Activated CD8-positive, alpha-beta memory T cell treated with anti-CD3 and anti-CD28 coated beads, Interleukin-2, amount 50 U/mL, for 4 hours (primary cell): ENCODE data around the gene BCCIP.

Experiments
- DNase-seq: peaks from one replicate; pipeline ENCODE4 v3.0.0-alpha.2; 2020

Gene BCCIP

DNA sequence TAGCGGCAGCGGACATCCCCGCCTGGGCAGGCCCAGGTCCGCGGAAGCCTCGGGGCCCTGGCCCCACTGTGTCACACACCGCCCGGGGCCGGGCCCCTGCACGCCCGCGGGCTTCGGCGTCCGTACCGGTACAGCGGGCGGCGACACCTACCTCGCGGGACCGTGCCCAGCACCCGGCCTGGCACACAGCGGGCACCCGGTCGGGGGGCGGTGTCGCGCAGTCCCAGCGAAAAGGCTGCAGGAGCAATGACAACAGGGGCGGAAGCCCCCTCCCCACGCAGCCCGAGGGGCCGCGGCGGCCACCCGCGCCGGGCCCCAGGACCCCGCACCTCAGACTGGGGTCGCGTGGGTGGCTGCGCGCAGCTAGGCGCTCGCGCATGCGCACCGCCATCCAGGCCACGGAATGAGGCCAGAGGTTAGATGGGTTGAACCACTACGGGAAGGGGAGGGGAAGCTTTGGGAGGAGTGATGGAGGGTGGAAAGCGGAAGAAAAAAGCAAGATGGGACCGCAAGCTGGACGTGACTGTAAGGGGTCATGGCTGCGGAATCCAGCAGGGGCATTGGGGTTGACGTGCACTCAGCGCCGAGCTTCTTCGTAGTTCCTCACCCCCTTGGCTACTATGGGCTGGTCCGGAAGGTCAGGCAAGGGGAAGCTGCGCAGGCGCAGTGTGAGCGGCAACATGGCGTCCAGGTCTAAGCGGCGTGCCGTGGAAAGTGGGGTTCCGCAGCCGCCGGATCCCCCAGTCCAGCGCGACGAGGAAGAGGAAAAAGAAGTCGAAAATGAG, at the start of gene BCCIP, which contains the start of gene UROS:
BCCIP (plus strand) TSS at position 669 of the 785 bp plus-strand sequence; CDS start at position 681, 12 bp downstream.
UROS (minus strand) TSS at position 381 of the 785 bp plus-strand sequence. CDS start 6,759 bp downstream, outside the sequence.
- DNase-seq = peak; percentile 87

DNA sequence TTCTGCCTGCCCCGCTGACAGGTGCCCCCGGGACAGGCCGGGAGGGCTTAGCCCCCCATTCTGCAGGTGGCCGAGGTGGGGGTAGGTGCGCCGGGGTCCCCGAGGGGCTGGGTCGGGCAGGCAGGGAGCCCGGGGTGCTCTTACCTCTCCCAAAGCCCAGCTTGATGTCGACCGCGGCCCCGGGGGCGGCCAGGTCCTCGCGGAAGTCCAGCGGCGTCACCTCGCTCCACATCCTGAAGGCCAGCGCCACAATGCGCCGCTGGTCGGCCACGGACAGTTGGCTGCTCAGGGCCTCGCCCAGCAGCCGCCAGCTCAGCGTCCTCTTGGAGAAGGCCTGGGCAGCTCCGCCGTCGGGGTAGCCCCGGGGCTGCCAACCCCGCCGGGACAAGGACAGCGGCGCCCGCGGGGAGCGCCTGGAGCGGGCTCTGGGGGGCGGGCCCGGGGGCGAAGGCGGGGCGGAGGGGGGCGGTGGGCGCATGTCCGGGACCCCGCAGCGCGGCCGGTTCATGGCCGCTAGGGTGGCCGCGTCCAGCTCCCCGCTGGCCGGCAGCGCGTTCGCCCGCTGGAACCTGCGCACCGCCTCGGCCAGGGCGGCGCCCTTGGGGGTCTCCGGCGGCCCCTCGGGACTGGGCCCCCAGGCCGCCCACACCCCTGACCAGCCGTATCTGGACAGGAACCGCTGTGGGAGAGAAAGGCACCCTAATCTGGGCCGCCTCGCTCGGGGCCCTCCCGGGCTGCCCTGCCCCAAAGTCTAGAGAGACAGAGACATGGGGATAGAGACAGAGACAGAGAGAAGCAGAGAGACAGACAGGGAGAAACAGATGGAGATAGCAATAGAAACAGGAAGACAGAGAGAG, 49.4 kb upstream of the BCCIP start:
- DNase-seq = no peak

DNA sequence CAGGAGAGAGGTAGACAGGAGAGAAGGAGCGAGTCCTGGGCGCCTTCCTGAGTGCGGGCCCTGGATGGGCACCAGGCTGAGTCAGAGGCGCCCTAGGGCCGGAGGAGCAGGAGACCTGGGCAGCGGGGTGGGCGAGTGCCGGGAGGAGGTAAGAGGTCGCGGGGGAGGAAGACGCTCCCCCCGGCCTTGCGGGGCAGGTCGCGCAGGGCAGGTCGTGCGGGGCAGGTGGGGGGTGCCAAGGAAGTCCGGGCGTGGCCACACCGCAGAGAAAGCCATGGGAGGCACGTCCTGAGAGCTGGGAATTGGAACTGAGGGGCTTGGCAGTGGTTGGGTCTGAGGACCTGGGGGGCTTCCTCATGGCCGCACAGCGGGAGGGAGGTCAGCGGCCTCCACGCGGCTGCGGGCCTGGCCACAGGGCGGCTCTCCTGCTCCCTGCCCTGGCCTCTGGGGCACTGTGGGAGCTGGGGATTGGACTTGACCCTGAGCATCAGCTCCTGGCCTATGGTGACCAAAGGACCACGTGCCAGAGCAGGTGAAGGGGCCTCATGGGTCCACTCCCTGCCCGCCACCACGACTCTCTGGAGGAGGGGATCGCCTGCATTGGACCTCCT, 48.7 kb upstream of the BCCIP start:
- DNase-seq = no peak

DNA sequence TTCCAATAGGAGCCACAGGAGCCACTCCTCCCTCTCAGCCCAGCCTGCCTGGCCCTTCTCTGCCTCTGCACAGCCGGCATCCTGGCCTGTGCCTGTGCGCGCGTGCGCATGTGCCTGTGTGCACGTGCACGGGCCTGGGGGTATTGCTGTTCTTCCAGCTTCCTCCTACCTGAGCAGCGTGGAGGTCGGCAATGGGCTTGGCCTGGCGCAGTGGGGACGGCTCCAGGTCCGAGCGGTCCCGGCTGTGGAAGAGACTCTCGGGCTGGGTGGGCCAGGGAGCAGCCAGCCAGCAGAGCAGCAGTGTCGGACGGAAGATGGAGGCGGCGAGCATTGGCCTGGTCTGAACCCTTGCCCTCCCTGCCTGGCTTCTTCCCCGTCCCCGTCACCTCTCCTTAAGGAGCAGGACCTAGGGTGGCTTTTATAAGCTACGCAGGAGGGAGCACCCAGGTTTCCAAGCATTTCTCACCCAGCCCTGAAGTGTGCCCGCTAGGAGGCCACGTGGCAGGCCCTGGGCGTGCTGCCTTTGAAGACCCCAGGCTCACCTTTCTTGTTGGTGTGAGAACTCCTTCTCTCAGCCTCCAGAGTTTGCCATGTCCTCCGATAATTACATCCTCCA, 47.7 kb upstream of the BCCIP start, which contains the start of gene MMP21:
MMP21 (minus strand) TSS at position 331 of the 616 bp plus-strand sequence; CDS start at position 331, 0 bp downstream.
- no peak for DNase-seq

DNA sequence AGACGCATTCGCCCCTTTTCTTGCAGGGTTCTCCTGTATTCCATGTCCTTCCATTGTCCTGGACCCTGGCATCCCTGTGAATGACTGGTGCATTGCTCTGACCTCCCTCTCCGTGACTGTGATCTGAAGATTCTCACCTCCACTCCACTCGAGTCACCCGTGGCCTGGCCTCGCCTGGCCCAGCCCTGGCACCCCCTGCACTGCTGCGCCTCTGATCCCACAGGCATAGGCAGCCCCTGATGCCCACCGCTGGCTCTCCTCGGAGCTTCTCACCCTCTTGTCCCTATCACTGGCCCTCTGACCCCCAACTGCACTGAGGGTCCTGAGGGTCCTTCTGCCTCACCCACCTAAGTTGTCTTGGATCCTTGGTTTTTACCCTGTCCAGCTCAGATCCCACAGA, 45.5 kb upstream of the BCCIP start:
- DNase-seq = no peak

DNA sequence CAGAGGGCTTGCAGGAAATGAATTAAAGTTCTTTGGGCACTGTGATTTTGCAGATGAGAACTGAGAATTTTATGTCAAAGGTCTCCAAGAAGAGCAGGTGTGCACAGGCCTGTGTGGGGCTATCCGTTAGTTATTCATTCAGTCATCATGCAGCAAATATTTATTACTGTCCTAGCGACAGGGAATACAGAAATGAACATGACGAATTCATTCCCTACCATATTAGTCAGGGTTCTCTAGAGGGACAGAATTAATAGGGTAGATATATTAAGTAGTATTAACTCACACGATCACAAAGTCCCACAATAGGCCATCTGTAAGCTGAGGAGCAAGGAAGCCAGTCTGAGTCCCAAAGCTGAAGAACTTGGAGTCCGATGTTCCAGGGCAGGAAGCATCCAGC, 44.8 kb upstream of the BCCIP start:
- no peak for DNase-seq

DNA sequence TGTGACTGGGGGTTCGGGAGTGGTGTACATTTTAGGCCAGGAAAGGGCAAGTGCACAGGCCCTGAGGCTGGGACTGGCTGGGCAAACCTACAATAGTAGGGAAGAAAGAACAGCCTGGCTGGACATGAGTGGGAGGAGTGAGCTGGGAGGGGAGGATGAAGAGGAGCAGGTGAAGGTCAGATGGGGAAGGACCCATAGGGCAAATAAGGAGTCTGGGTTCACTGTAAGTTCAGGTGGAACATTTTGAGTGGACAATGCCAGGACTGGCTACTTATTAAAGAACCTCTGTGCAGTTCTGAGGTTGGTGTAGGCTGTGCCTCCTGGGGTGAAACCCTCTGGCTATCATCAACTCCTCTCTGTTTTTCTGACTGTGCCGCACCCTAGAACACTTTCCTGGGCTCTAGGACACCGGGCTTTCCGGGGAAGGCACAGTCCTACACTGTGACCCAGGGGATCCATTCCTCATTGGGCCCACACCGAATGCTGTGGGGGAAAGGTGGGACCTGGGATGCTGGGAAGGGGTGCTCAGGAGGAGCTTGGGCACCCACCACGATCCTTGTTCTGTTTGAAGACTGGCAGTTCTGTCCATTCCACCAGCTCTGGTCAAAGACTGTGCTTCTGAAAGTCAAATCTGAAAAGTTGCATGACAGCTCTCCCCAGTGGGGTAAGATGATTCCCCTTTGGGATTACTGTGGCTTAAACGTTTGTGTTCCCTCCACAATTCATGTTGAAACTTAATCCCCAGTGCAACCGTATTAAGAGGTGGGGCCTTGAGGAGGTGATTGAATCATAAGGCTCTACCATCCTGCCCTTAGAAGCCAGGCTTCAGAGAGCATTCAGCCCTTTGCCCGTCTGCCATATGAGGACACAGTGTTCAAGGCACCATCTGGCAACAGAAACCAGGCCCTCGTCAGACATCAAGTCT, 43.7 kb upstream of the BCCIP start:
- DNase-seq = no peak

DNA sequence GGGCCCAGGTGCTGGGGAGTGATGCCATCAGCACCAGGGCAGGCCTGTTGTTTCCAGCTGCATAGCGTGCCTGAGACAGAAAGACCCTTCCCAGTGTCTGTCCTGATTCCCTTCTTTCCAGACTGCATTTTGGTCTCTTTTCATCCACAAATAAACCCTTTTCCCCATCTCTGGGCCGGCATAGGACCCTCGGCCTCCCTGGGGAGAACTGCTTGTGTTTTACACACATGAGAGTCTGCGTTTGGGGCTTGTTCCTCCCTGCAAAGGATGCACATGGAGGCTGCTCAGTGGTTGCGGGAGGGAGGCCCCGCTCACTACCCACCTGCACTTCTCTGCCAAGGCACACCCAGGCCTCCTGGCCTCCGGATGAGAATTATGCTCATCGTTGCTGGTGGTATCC, 42.0 kb upstream of the BCCIP start:
- no peak for DNase-seq

DNA sequence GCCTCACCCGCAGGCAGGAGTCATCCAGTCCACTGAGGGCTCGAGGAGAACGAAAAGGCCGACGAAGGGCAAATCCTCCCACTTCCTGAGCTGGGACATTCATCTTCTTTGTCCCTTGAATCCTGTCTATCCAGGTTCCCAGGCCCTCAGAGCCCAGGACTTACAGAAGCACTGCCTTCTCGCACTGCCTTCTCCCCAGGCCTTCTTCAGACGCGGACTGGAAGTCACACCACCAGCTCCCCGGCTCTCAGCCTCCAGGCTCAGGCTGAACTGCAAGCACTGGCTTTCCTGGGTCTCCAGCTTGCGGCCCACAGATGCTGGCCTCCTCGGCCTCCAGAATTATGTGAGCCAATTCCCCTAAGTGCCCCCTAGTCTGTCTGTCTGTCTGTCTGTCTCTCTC, 41.3 kb upstream of the BCCIP start:
- DNase-seq = no peak

DNA sequence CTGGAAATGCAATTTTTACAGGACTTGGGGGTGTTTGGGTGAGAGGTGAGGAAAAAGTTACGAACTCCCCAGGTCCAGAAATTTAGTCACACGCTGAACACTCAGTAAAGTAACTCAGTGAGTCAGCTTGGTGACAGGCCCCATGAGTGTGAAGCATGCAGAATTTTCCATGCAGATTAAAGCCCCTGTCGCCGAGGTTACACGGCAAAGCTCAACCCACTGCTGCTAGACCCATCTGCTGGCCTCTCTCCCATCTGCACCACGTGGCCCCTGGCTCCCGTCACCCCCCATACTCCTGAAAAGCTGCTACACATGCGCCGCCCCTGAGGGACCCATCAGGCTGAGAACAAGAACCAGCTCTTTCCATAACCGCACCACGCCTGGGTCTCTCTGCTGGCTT, 40.7 kb upstream of the BCCIP start:
- no peak for DNase-seq

DNA sequence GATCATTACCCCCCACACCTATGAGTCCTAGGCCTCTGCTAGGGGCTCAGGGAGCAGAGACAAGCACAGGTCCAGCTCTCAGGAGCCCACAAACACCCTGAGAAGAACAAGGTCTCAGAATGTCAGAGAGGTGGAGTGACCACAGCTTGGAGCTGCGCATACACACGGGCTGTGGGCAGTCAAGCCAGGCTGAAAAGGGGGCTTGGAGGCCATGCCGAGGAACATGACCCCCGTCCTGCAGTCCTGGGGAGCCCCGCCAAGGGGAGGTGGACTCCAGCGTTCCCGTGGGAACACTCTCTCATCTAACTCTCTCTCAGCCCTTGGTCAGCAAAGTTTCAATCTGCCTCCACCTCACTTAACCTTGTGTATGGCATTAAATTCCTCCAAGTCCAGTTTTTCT, 39.9 kb upstream of the BCCIP start:
- no peak for DNase-seq

DNA sequence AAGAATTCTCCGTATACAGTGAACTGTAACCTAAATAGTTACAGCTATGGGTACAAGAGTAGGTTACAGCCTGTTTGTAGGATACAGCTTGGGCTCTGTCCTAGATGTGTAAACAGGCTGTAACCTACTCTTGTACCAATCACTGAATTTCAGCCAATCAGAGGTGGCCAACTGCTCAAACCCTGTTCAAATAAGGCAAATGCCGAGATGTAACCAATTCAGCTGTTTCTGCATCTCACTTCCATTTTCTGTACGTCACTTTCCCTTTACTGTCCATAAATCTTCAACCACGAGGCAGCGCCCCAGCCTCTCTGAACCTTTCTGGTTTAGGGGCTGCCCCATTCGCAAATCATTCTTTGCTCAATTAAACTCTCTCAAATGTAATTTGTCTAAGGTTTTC, 39.4 kb upstream of the BCCIP start:
- no peak for DNase-seq

DNA sequence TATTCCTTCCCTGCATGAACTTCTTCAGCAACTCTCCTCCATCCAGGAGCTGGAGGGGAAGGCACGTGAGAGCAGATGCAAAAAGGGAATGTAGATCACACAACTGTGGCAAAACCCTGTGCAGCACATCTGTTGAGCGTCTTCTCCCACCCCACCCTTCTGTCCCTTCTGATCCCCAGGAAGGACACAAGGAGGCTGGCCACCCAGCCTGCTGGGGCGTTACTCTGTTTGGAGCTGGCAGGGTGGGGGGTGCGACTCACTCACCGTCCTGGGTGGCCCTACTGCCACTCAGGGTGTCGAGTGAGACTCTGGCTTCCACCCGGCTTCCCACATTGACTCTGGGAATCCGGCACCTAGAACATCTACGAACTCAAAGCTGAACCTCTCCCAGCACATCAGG, 37.6 kb upstream of the BCCIP start:
- DNase-seq = no peak

DNA sequence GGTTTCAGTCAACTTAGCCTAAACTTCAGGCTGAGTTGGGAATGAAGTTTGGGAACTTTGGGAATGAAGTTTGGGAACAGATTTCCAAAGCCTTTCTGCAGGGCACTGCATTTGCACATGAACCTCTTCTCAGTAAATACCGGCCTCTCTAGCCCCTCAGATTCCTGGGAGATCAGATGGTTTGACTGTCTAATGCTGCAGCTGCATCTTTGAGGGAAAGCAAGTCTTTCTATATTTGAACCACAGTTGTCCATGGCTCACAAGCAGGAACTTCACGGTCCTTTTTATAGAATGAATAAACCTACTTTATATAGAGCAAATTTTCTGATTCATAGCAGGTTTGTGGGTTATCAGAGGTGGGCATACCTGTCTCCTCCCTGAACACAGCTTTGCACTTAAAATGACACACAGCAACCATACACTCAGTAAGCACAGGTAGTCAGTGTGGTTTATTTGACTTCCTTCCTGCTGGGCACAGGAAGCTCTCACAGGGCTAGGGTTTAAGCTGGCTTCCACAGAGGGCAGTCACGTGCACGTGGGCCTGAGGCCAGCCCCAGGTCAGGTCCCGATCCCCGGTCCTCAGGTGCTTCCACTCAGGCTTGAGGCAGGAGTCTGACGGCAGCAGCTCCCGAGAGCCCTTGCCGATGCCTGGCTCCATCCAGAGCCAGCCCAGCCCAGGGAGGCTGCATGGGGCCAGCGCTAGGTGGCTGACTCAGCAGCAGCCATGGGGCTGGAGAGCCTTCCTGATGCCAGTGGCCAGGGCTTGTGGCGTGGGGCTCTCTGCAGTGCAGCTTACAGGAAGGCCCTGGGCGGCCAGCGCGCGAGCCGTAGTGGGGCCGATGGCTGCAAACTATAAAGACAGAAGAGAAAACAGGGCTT, 35.0 kb upstream of the BCCIP start:
- DNase-seq = no peak

DNA sequence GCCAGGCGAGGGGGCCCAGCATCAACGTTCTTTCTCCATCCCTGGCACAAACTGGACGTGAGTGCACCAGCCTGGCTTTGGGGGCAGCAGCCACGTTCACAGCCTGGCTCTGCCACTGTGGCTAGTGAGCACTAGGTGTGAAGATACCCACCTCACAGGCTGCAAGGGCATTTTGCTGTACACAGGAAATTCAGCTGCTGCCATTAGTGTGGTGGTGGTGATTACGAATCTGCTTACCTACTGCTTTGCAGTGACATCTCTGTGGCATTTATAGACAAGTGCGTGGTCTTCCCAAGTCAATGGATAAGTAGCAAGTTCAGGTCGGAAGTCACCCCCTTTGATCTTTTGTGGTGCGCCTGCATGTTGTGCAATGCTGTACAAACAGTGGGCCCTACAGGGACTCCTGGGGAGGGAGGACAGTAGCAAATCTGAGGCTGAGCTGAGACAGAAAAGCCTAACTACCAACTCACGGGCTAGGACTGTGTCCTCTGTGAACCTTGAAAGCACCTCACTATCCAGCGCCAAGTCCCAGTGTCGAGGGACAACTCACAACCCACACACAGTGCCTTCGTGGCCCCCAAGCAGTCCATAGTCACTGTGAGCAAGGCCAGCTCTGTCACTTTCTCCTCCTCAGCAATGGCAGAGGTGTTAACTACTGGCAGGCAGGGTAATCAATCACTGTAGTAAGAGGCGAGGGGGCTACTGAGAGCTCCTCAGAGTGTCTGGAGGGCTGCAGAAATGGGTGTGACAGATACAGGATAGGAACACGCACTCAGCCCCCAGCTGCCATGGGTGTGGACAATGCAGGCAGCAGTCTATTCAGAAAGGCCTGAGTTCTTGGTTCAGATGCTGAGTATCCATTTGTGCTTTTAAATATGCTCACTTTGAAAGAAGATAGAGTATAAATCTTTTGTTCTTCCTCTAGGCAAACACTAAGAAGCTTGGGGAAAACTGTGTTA, 30.7 kb upstream of the BCCIP start:
- no peak for DNase-seq

DNA sequence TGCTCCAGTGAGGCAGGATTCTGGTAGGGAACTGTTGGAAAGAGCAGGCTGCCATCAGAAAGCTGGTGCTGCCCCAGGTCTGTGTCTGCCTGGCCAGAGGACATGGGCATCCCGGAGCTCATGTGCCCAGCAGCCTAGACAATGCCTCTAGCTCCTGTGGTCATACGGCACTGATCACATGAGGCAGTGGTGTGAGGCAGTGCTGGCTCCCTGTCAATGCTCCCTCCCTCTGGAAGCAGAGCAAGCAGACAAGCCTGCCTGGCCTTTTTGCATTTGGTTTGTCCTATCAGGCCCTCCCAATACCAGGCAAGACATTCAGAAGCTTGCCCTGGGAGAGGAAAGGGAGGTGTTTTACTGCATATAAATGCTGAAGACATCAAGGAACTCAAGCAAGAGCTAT, 28.2 kb upstream of the BCCIP start:
- no peak for DNase-seq

DNA sequence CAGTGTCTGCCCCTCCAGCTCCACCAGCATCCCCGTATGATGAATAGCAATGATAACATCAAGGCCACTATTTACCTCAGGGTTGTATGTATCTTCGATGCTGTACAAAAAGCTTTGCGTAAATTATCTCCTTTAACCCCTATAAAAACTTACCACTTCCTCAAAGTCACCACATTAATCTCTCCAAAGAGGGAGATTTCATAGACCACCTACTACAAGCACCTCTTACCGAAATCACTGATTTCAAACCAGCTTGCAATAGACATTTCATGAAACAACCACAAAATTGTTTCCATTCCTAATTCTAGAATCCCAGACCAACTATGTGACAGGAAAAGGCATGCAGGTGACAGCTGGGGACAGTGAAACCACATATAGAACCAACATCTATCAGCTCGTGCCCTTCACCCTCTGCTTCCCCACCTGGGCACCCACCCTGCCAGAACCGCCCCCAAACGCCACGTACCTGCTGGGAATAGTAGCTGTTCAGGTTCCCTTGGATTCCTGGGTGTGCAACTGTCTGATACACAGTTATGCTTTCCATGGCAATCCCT, 27.6 kb upstream of the BCCIP start:
- DNase-seq = no peak

DNA sequence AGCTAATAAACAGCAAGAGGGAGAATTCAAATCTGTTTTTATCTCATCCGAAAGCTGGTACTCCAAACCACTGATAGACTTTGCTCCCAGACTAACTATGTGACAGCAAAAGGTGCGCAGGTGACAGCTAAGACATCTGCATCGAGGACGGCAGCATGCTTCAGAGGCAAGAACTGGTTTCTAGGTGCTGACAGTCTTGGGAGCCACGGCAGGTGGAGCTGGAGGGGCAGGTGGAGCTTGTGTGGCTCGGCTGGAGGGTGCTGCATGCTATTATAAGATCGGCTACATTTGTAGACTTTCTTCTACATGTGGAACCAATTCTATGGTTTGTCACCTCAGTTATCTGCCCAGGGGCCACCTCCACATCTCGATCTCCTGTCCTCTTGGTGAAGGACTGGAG, 25.9 kb upstream of the BCCIP start:
- no peak for DNase-seq

DNA sequence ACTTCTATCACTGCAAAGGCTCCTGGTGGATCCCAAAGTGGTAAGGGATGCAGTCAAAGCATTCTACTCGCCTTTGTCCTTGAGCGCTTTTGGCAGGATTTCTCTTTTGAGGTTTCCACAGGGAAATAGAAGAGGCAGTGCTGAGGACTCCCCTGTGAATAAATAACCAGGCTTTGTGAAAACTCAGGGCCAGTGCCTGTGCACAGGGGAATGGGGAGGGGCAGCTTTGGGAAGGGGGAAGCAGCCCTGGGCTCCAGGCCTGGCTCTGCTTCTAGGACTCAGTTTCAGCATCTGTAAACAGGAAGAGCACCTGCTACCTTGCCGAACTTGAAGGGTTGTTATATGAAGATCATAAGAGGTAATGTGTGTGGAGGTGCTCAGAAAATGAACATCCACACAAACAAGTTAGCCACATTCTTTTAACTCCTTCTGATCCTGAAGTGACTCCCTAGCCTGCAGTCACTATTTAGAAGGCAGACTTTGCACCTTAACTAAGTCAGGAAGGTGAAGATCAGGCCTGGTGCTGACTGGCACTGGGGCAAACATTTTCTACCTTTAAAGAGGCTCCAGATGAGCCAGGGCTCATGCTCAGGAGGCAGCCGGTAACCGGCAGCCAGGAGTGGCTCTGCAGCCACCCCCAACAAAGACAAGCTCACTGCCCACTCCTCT, 25.2 kb upstream of the BCCIP start:
- DNase-seq = no peak
